HCT116 (cell line): Measurements from ENCODE around the gene HSPB1.

Source experiments
- CTCF ChIP-seq, 3 experiments: fragments of 200-600 bp in 1 of 3; sonication (generic) in 1 of 3; IDR thresholded peaks in 2 of 3; conservative IDR thresholded peaks in 1 of 3; 2 replicates each; pipeline ENCODE4 v1.5.1; 2012 to 2017; ENCODE audit warnings: low read depth in 2 of 3, low read length in 2 of 3, antibody characterized with exemption in 1 of 3, borderline replicate concordance in 1 of 3, control low read depth in 1 of 3, mild to moderate bottlenecking in 1 of 3, mixed read lengths in 1 of 3, mixed run types in 1 of 3, moderate library complexity in 1 of 3; ENCODE audit not compliant: insufficient read depth in 1 of 3
- EZH2 ChIP-seq: fragments of 200-600 bp; sonication (generic); IDR thresholded peaks from 2 replicates; pipeline ENCODE4 v1.6.1; 2017; ENCODE audit warnings: antibody characterized with exemption, mixed run types
- EZH2phosphoT487 ChIP-seq: fragments of 200-600 bp; IDR thresholded peaks from 2 replicates; pipeline ENCODE4 v1.6.1; 2018; ENCODE audit warnings: antibody characterized with exemption, borderline replicate concordance
- MAX ChIP-seq: IDR thresholded peaks from 2 replicates; pipeline ENCODE4 v1.6.1; 2012
- POLR2A ChIP-seq: IDR thresholded peaks from 2 replicates; pipeline ENCODE4 v1.7.0; 2011; ENCODE audit warnings: borderline replicate concordance; ENCODE audit not compliant: insufficient read depth, insufficient read length; ENCODE audit errors: extremely low read depth
- POLR2AphosphoS5 ChIP-seq: IDR thresholded peaks from 2 replicates; pipeline ENCODE4 v1.6.1; 2011; ENCODE audit warnings: mild to moderate bottlenecking, low read depth, low read length, moderate library complexity
- RAD21 ChIP-seq: IDR thresholded peaks from 2 replicates; pipeline ENCODE4 v1.6.1; 2012; ENCODE audit warnings: low read depth, mild to moderate bottlenecking
- REST ChIP-seq: IDR thresholded peaks from 2 replicates; pipeline ENCODE4 v1.6.1; 2012; ENCODE audit warnings: low read depth
- SIN3A ChIP-seq: IDR thresholded peaks from 2 replicates; pipeline ENCODE4 v1.6.1; 2012; ENCODE audit warnings: low read depth
- ZBTB33 ChIP-seq: IDR thresholded peaks from 2 replicates; pipeline ENCODE4 v1.6.1; 2011; ENCODE audit warnings: mild to moderate bottlenecking, low read length, moderate library complexity; ENCODE audit not compliant: insufficient replicate concordance; ENCODE audit errors: extremely low read depth
- ZFX ChIP-seq: fragments of 450-650 bp; IDR thresholded peaks from 2 replicates; pipeline ENCODE4 v1.6.1; 2017
- ZNF274 ChIP-seq: fragments of 200-500 bp; sonication (Bioruptor generic); IDR thresholded peaks from 2 replicates; pipeline ENCODE4 v1.6.1; 2014; ENCODE audit warnings: mild to moderate bottlenecking, low read depth, low read length, inconsistent platforms
- TF ChIP-seq, protein P1 (sequence below): IDR thresholded peaks from 2 replicates; pipeline ENCODE4 v1.6.1; 2012

GRCh38 chr7:76254781-76255180, 47.7 kb upstream of the HSPB1 start:
- no peak for TF ChIP-seq CTCF (IDR thresholded peaks at IDR 0.05 in 2 of 3, conservative IDR thresholded peaks at IDR 0.05 in 1 of 3; ENCODE audit: borderline replicate concordance in 1 of 3, insufficient read depth in 1 of 3, low read depth in 2 of 3, low read length in 2 of 3)
- no peak for TF ChIP-seq REST
- TF ChIP-seq EZH2: no peak
- no peak for TF ChIP-seq POLR2AphosphoS5
- no peak for TF ChIP-seq POLR2A
- TF ChIP-seq EZH2phosphoT487: no peak
- no peak for TF ChIP-seq ZNF274
- TF ChIP-seq RAD21: no peak
- TF ChIP-seq, protein P1, sequence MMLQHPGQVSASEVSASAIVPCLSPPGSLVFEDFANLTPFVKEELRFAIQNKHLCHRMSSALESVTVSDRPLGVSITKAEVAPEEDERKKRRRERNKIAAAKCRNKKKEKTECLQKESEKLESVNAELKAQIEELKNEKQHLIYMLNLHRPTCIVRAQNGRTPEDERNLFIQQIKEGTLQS: no peak
- TF ChIP-seq SIN3A: no peak
- no peak for TF ChIP-seq MAX
- no peak for TF ChIP-seq ZFX
- no peak for TF ChIP-seq ZBTB33
